GM19351 (cell line): Measurements from ENCODE around the gene MEI4.

Experiments used
- ATAC-seq: cut with Tn5 transposase; IDR thresholded peaks from one replicate; pipeline ENCODE4 v1.9.1; 2021; ENCODE audit warnings: mild to moderate bottlenecking, moderate library complexity; ENCODE audit not compliant: unreplicated experiment

MEI4 gene

DNA sequence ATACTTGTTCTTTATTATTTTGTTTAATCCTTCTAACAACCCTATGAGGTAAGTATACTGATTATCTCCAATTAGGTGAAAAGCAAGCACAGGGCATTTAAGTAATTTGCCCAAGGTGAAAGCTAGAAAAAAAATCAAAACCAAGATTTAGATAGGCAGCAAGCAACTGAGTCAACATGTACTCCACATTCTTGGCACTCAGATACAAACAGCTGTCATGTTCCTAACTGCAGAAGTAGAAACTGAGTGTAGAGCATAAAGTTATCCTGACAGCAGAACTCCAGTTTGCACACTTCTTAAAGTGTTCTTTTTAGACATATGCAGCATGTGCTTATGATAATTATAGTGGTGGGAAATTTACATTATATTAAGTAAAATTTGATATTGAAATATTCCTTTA lies 278.1 kb downstream of the MEI4 start:
- ATAC-seq: no peak

DNA sequence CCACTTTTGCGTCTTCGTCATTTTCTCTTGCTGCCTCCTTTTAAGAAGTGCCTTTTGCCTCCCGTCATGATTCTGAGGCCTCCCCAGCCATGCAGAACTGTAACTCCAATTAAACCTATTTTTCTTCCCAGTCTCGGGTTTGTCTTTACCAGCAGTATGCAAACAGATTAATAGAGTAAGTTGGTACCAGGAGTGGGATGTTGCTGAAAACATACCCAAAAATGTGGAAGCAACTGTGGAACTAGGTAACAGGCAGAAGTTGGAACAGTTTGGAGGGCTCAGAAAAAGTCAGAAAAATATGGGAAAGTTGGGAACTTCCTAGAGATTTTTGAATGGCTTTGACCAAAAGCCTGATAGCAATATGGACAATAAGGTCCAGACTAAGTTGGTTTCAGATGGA lies 309.2 kb downstream of the MEI4 start:
- ATAC-seq: no peak

DNA sequence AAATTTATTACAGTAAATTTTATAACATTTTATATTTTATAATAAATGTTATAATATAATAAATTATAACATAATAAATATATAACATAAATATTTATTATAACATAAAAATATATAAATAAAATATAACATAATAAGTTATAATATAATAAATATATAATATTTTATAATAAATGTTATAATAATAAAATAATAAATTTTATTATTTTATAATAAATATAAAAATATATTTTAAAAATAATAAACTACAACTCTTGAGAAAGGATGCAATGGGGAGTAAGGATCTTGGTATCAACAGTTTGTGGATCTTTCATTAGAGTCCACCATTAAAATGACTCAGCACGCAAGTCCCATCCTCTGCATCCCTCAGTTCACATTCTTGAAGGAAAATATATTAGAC lies 312.6 kb downstream of the MEI4 start:
- no peak for ATAC-seq

DNA sequence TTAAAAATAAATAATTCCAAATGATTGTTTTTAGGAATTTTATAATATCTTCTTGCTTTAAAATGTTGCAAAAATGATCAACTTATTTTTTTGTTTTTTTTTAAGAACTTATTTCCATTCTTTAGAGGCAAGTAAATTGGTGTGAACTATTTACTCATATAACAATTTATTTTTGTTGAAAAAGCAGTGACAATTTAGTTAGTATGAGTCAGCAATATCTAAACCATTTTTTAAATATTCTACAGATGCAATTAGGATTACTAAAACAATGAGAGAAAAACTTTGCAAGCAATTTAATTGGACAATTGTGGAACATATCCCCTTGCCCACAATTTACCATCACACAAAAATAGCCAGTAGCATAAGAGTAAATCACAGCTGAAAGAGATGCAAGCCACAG lies 319.5 kb downstream of the MEI4 start:
- ATAC-seq: no peak
